H1 (cell line): ENCODE results near the gene CFAP92. TPM values are rescaled to one million over a fixed set of nuclear protein-coding genes. Genes with fewer than 3 reads are reported as not detected.

ENCODE experiments used
- CTCF ChIA-PET: fragments of 300-600 bp; sonication (Branson Sonifier 250); formaldehyde crosslinking; loops from one replicate; lab custom pipeline; 2021; ENCODE audit not compliant: partially characterized antibody; lab: Charles Lee
- POLR2A ChIA-PET: fragments of 300-600 bp; sonication (Branson Sonifier 250); formaldehyde crosslinking; loops from one replicate; lab custom pipeline; 2021; ENCODE audit warnings: inconsistent platforms; ENCODE audit not compliant: partially characterized antibody; lab: Charles Lee
- DNase-seq, 2 experiments: peaks; one replicate each; pipeline versions ENCODE4 v3.0.0 to v3.0.0-alpha.2; 2010 to 2022; ENCODE audit warnings: low spot score in 2 of 2, low read depth in 1 of 2, mixed read lengths in 1 of 2
- FAIRE-seq: peaks from 2 replicates; lab custom pipeline; 2011; peaks lifted over from hg19 to GRCh38; lab: Jason Lieb, UNC
- H2AFZ ChIP-seq: 2 replicates; pipeline ENCODE4 v1.8.1; 2012; ENCODE audit warnings: low read length, inconsistent platforms
- H2AK5ac ChIP-seq: 2 replicates; pipeline ENCODE4 v1.6.1; 2013; ENCODE audit warnings: low read depth, low read length
- H2BK120ac ChIP-seq: replicated peaks from 2 replicates; pipeline ENCODE3; 2013; ENCODE audit warnings: low read depth, low read length, inconsistent platforms
- H2BK12ac ChIP-seq: 2 replicates; pipeline ENCODE4 v1.6.1; 2013; ENCODE audit warnings: low read depth, low read length
- H2BK15ac ChIP-seq: 2 replicates; pipeline ENCODE4 v1.6.1; 2013; ENCODE audit warnings: low read length
- H2BK20ac ChIP-seq: 2 replicates; pipeline ENCODE4 v1.6.1; 2013; ENCODE audit warnings: low read length
- H2BK5ac ChIP-seq: 2 replicates; pipeline ENCODE4 v1.6.1; 2013; ENCODE audit warnings: low read depth, low read length
- H3K14ac ChIP-seq: 2 replicates; pipeline ENCODE4 v1.6.1; 2013; ENCODE audit warnings: inconsistent platforms; ENCODE audit not compliant: insufficient read length
- H3K18ac ChIP-seq: 2 replicates; pipeline ENCODE4 v1.6.1; 2013; ENCODE audit warnings: low read length; ENCODE audit errors: extremely low read depth
- H3K23ac ChIP-seq: 2 replicates; pipeline ENCODE4 v1.6.1; 2013; ENCODE audit warnings: inconsistent platforms; ENCODE audit not compliant: insufficient read length
- H3K23me2 ChIP-seq: 2 replicates; pipeline ENCODE4 v1.6.1; 2013; ENCODE audit warnings: low read depth, low read length
- H3K27ac ChIP-seq: 2 replicates; pipeline ENCODE4 v1.6.1; 2011; ENCODE audit warnings: low read depth, low read length, inconsistent platforms
- H3K27me3 ChIP-seq, 4 experiments: replicated peaks in 1 of 4; 1 replicate in 1 of 4; 2 replicates in 3 of 4; pipeline versions ENCODE4 v1.6.1 to v1.8.1; 2011 to 2013; ENCODE audit warnings: low read length in 3 of 4, mild to moderate bottlenecking in 3 of 4, inconsistent platforms in 2 of 4, mixed read lengths in 2 of 4, moderate library complexity in 1 of 4; ENCODE audit not compliant: control insufficient read depth in 3 of 4, insufficient read depth in 3 of 4; ENCODE audit errors: extremely low read depth in 1 of 4
- H3K36me3 ChIP-seq, 4 experiments: 2 replicates each; pipeline versions ENCODE4 v1.6.1 to v1.8.1; 2011 to 2013; ENCODE audit warnings: mild to moderate bottlenecking in 4 of 4, low read length in 3 of 4, moderate library complexity in 2 of 4, control low read depth in 1 of 4, inconsistent platforms in 1 of 4; ENCODE audit not compliant: insufficient read depth in 4 of 4, control insufficient read depth in 2 of 4
- H3K4ac ChIP-seq: replicated peaks from 2 replicates; pipeline ENCODE3; 2013; ENCODE audit warnings: low read length, low read depth, mixed read lengths, inconsistent platforms; ENCODE audit not compliant: insufficient read length
- H3K4me1 ChIP-seq, 4 experiments: replicated peaks in 1 of 4; 1 replicate in 1 of 4; 2 replicates in 3 of 4; pipeline versions ENCODE4 v1.6.1 to v1.8.1; 2011 to 2013; ENCODE audit warnings: low read length in 3 of 4, inconsistent platforms in 2 of 4, mixed read lengths in 1 of 4; ENCODE audit not compliant: insufficient read depth in 4 of 4, control insufficient read depth in 3 of 4
- H3K4me2 ChIP-seq, 2 experiments: 2 replicates each; pipeline versions ENCODE4 v1.6.1 to v1.8.1; 2011 to 2013; ENCODE audit warnings: low read depth in 2 of 2, low read length in 2 of 2, control low read depth in 1 of 2, inconsistent platforms in 1 of 2, mild to moderate bottlenecking in 1 of 2; ENCODE audit not compliant: insufficient read depth in 1 of 2
- H3K4me3 ChIP-seq, 4 experiments: fragments of 200-600, 300-600 bp in 1 of 4; sonication (generic), shearing (Covaris generic), sonication (Bioruptor Twin) in 1 of 4; 2 replicates each; pipeline versions ENCODE4 v1.5.1 to v1.8.1; 2011 to 2016; ENCODE audit warnings: low read length in 4 of 4, low read depth in 3 of 4, control low read depth in 2 of 4, inconsistent platforms in 2 of 4, mild to moderate bottlenecking in 2 of 4, mixed read lengths in 1 of 4, moderate library complexity in 1 of 4; ENCODE audit not compliant: insufficient read depth in 2 of 4; ENCODE audit errors: extremely low read depth in 1 of 4
- H3K56ac ChIP-seq: replicated peaks from 2 replicates; pipeline ENCODE3; 2013; ENCODE audit warnings: low read depth, mild to moderate bottlenecking, mixed read lengths, low read length, inconsistent platforms; ENCODE audit not compliant: insufficient read length
- H3K79me1 ChIP-seq: 2 replicates; pipeline ENCODE4 v1.6.1; 2013; ENCODE audit warnings: low read depth, low read length, control low read depth
- H3K79me2 ChIP-seq, 2 experiments: 2 replicates each; pipeline versions ENCODE4 v1.6.1 to v1.8.1; 2012 to 2013; ENCODE audit warnings: low read length in 2 of 2, mild to moderate bottlenecking in 2 of 2, inconsistent platforms in 1 of 2; ENCODE audit not compliant: insufficient read depth in 2 of 2, control insufficient read depth in 1 of 2
- H3K9ac ChIP-seq, 4 experiments: replicated peaks in 1 of 4; 1 replicate in 1 of 4; 2 replicates in 3 of 4; pipeline versions ENCODE4 v1.6.1 to v1.8.1; 2011 to 2013; ENCODE audit warnings: low read depth in 3 of 4, low read length in 3 of 4, control low read depth in 2 of 4, mild to moderate bottlenecking in 2 of 4, moderate library complexity in 2 of 4, inconsistent platforms in 1 of 4; ENCODE audit errors: extremely low read depth in 1 of 4
- H3K9me3 ChIP-seq, 2 experiments: 2 replicates each; pipeline versions ENCODE4 v1.6.1 to v1.8.1; 2012 to 2013; ENCODE audit warnings: mild to moderate bottlenecking in 2 of 2, moderate library complexity in 2 of 2, control low read depth in 1 of 2, inconsistent platforms in 1 of 2, low read depth in 1 of 2, low read length in 1 of 2, mixed read lengths in 1 of 2; ENCODE audit not compliant: insufficient read depth in 2 of 2
- H4K20me1 ChIP-seq, 2 experiments: replicated peaks in 1 of 2; 2 replicates each; pipeline versions ENCODE3 to v1.8.1; 2011 to 2013; ENCODE audit warnings: inconsistent platforms in 2 of 2, low read length in 2 of 2, mild to moderate bottlenecking in 1 of 2; ENCODE audit not compliant: insufficient read depth in 2 of 2, control insufficient read depth in 1 of 2
- H4K5ac ChIP-seq: 2 replicates; pipeline ENCODE4 v1.6.1; 2013; ENCODE audit warnings: low read length, low read depth, mixed read lengths, inconsistent platforms; ENCODE audit not compliant: insufficient read length
- H4K8ac ChIP-seq: 2 replicates; pipeline ENCODE4 v1.8.0; 2013; ENCODE audit warnings: mild to moderate bottlenecking, moderate library complexity, low read length, inconsistent platforms; ENCODE audit not compliant: insufficient read depth; ENCODE audit errors: extremely low read depth
- H4K91ac ChIP-seq: replicated peaks from 2 replicates; pipeline ENCODE3; 2013; ENCODE audit warnings: low read length, mixed read lengths, inconsistent platforms; ENCODE audit not compliant: insufficient read length
- SAP30 ChIP-seq: fragments of 300-600 bp; sonication (generic); IDR thresholded peaks from 2 replicates; pipeline ENCODE4 v1.7.1; 2012; ENCODE audit warnings: low read length, moderate library complexity, mild to moderate bottlenecking, inconsistent platforms; ENCODE audit not compliant: insufficient read depth, insufficient replicate concordance
- SP1 ChIP-seq: IDR thresholded peaks from 2 replicates; pipeline ENCODE4 v1.6.1; 2011; ENCODE audit warnings: low read depth, low read length
- WGBS, 2 experiments: shearing (Covaris generic) in 1 of 2; methylation state at CpG; one replicate each; pipeline versions ENCODE4 v1.1.6 to v1.1.7; 2013 to 2015; ENCODE audit warnings: low lambda C conversion rate in 2 of 2, mixed read lengths in 2 of 2, inconsistent platforms in 1 of 2, low coverage in 1 of 2, missing lambda C conversion rate in 1 of 2; ENCODE audit not compliant: insufficient replicate concordance in 2 of 2, insufficient coverage in 1 of 2, insufficient read length in 1 of 2; ENCODE audit errors: extremely low coverage in 1 of 2, missing lambda C conversion rate in 1 of 2; 5-methylcytosine and 5-hydroxymethylcytosine counted together
- polyA plus RNA-seq, 7 experiments: library from polyadenylated mRNA; depleted of rRNA in 3 of 7; stranded (reverse) in 5 of 7; unstranded in 2 of 7; fragments of >200 nt in 5 of 7; fragments of 200-250 nt in 2 of 7; gene quantifications; 1 replicate in 5 of 7; 2 replicates in 1 of 7; 4 replicates in 1 of 7; pipeline versions ENCODE4 v1.2.1 to v1.2.3, GENCODE V29; 2011 to 2013; ENCODE audit warnings: missing spikeins in 2 of 7, mixed read lengths in 2 of 7
- total RNA-seq: library from RNA; stranded (reverse); fragmentation: NEBNext Ultra II Directional; extraction: Animal tissue kit (Norgen Biotek cat#: 25700); gene quantifications from 2 replicates; pipeline ENCODE4 v1.2.1, GENCODE V29; 2021

The CFAP92 gene
- total and polyA plus RNA-seq, 2 of the 8 experiments (the other 6 are each of a cell fraction or from before 2014, with no cell fraction given), result 0.77 to 2.0 TPM

DNA sequence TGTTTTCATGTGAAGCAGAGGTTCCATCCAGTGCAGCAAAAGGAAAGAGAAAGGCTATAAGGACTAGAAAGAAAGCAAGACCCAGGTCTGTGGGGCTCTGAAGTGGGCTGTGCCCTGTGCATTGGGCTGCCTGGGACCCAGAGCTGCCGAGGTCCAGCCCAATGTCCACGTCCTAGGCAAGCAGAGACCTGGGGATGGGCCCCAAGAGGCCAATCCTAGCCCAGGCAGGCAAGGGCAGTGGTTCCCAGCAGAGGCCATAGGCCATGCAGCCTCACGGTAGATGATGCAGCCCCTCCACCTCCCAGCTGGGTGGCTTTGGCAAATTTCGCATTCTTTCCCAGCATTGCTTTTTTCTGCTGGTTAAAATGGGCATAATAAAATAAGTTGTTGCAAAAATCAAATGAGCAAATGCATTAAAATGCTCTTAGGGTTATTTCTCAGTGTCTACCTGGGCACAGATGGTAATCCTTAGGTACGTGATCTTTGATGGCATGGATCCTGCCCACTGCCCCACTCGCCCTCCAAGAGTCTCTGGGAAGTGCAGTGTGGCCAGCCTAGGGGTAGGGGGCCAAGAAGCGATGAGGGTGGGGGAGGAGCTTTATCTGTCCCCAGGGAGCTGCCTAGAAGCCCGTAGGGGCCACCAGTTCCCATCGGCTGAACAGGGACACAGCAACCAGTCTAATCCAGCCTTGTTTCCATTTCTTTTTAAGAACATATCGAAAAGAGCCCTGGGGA lies 44.4 kb upstream of the CFAP92 start:
- CTCF ChIA-PET, result interaction anchor here (0.6 to 8.4 kb wide), 6 partner anchors 10 to 402 kb away, joined by 3 to 84 read pairs (median 3); no protein-coding TSS in a partner anchor
- H3K79me1 ChIP-seq, result no peaks in the 10 kb centered on the region
- no peak overlapping the region for H3K23ac ChIP-seq
- no peaks in the 10 kb centered on the region for H3K23me2 ChIP-seq
- no peak overlapping the region for H3K4ac ChIP-seq
- no peaks in the 10 kb centered on the region for H3K79me2 ChIP-seq
- no peak overlapping the region for H2BK12ac ChIP-seq
- no peaks in the 10 kb centered on the region for H3K36me3 ChIP-seq
- H2BK120ac ChIP-seq, result no peak overlapping the region
- H3K4me2 ChIP-seq, result no peak overlapping the region
- no peak overlapping the region for H3K18ac ChIP-seq
- no peak for DNase-seq
- H3K9ac ChIP-seq, result no peak overlapping the region
- H4K8ac ChIP-seq, result no peak overlapping the region
- H3K56ac ChIP-seq, result no peak overlapping the region
- H3K27ac ChIP-seq, result no peak overlapping the region
- H2AFZ ChIP-seq, result 0 out of 2 replicates have a peak overlapping the region, but pooled peaks have one; percentile 19
- no peaks in the 10 kb centered on the region for H3K9me3 ChIP-seq
- peaks cover 2 to 15% (median 5%) of the 10 kb centered on the region in 4 experiments; a peak in 6 of 7 replicates for H3K4me1 ChIP-seq
- H4K5ac ChIP-seq, result no peak overlapping the region
- no peak overlapping the region for H3K4me3 ChIP-seq
- H2AK5ac ChIP-seq, result no peak overlapping the region
- no peak for TF ChIP-seq SP1
- no peak for TF ChIP-seq SAP30
- H4K20me1 ChIP-seq, result no peaks in the 10 kb centered on the region
- POLR2A ChIA-PET, result interaction anchor here (1.2 kb wide), 1 partner anchor 278 kb away, joined by 4 read pairs; a partner anchor contains a TSS
- no peak overlapping the region for H2BK15ac ChIP-seq
- no peak for FAIRE-seq
- 80% methylated on average over 10 of the region's 10 CpGs; no CpG with 5 or more reads in 1 of the 2 experiments for WGBS, 2 experiments
- H2BK5ac ChIP-seq, result no peak overlapping the region
- no peak overlapping the region for H3K14ac ChIP-seq
- no peak overlapping the region for H4K91ac ChIP-seq
- H2BK20ac ChIP-seq, result no peak overlapping the region
- H3K27me3 ChIP-seq, result no peaks in the 10 kb centered on the region; a peak in 1 of 7 replicates
